ENCODE measurements around the gene REXO1.
A peak's percentile ranks its signal among the peaks of the same experiment; 100 is the strongest.
"Not testable (repeated sequence)": the region's sequence is repeated elsewhere in the genome, so short reads cannot be mapped to it uniquely, and the experiment has no call there.

The REXO1 gene

GRCh38 chr19:1814391-1814790 is 33.9 kb downstream of the REXO1 start:
- DNase-seq = no peak
- ATAC-seq = no peak

GRCh38 chr19:1813192-1814182 is 34.8 kb downstream of the REXO1 start:
- DNase-seq (no peak), ATAC-seq (no peak)

- peak; percentile 87 for DNase-seq
- peak; percentile 90 for ATAC-seq
Measured at GRCh38 chr19:1812426-1813191, 35.7 kb downstream of the REXO1 start.

- peak; percentile 82 for DNase-seq
- peak; percentile 16 for ATAC-seq
Measured at GRCh38 chr19:1811942-1812425, 36.3 kb downstream of the REXO1 start, which contains the start of gene ATP8B3. Gene ATP8B3 (minus strand): TSS chr19:1812276. CDS start chr19:1811736, 540 bp downstream.

GRCh38 chr19:1811472-1811894 is 36.8 kb downstream of the REXO1 start:
- no peak for ATAC-seq
- DNase-seq = peak; percentile 70

- DNase-seq = no peak
- ATAC-seq = no peak
Measured at GRCh38 chr19:1810439-1811160, 37.7 kb downstream of the REXO1 start.

- DNase-seq = no peak
- ATAC-seq = no peak
Measured at GRCh38 chr19:1809678-1810077, 38.6 kb downstream of the REXO1 start.

- DNase-seq (no peak), ATAC-seq (no peak)
Measured at GRCh38 chr19:1808395-1808731, 39.9 kb downstream of the REXO1 start.

GRCh38 chr19:1807695-1808394 is 40.4 kb downstream of the REXO1 start:
- ATAC-seq = no peak
- no peak for DNase-seq

- ATAC-seq = no peak
- no peak for DNase-seq
Measured at GRCh38 chr19:1807030-1807694, 41.1 kb downstream of the REXO1 start.

GRCh38 chr19:1806184-1807029 is 41.9 kb downstream of the REXO1 start:
- ATAC-seq (no peak), DNase-seq (no peak)

GRCh38 chr19:1805401-1806183 is 42.7 kb downstream of the REXO1 start:
- ATAC-seq (no peak), DNase-seq (no peak)

GRCh38 chr19:1804858-1805257 is 43.4 kb downstream of the REXO1 start:
- DNase-seq = no peak
- ATAC-seq = no peak

- ATAC-seq (no peak), DNase-seq (no peak)
Measured at GRCh38 chr19:1799695-1800342, 48.5 kb downstream of the REXO1 start.

GRCh38 chr19:1797313-1797712 is 51.0 kb downstream of the REXO1 start:
- not testable (repeated sequence) for ATAC-seq, DNase-seq

- no peak for DNase-seq
Measured at GRCh38 chr19:1796395-1797142, 51.7 kb downstream of the REXO1 start.

GRCh38 chr19:1794424-1795172 is 53.7 kb downstream of the REXO1 start:
- no peak for DNase-seq
- no peak for ATAC-seq

More at GRCh38 chr19:1796395-1797142, 51.7 kb downstream of the REXO1 start:
- no peak for ATAC-seq
